Fibroblast of villous mesenchyme (primary cell): ENCODE results near the gene C2CD5. TPM values are rescaled to one million over a fixed set of nuclear protein-coding genes. Genes with fewer than 3 reads are reported as not detected.

ENCODE experiments used
- DNase-seq: peaks from one replicate; pipeline ENCODE4 v3.0.0-alpha.2; 2010; ENCODE audit warnings: low read depth
- H3K4me3 ChIP-seq: 2 replicates; pipeline ENCODE4 v1.5.1; 2011; ENCODE audit warnings: low read depth, mild to moderate bottlenecking, low read length
- total RNA-seq: library from RNA; depleted of rRNA; stranded (reverse); fragments of >200 nt; gene quantifications from 2 replicates; pipeline ENCODE4 v1.2.3, GENCODE V29; 2012
- TF ChIP-seq, protein P1 (sequence below): IDR thresholded peaks from 2 replicates; pipeline ENCODE4 v1.5.1; 2012; ENCODE audit warnings: low read depth, mild to moderate bottlenecking, low read length; ENCODE audit not compliant: insufficient read depth

Gene C2CD5
- total RNA-seq = 18.4 and 22.0 TPM in 2 replicates

DNA sequence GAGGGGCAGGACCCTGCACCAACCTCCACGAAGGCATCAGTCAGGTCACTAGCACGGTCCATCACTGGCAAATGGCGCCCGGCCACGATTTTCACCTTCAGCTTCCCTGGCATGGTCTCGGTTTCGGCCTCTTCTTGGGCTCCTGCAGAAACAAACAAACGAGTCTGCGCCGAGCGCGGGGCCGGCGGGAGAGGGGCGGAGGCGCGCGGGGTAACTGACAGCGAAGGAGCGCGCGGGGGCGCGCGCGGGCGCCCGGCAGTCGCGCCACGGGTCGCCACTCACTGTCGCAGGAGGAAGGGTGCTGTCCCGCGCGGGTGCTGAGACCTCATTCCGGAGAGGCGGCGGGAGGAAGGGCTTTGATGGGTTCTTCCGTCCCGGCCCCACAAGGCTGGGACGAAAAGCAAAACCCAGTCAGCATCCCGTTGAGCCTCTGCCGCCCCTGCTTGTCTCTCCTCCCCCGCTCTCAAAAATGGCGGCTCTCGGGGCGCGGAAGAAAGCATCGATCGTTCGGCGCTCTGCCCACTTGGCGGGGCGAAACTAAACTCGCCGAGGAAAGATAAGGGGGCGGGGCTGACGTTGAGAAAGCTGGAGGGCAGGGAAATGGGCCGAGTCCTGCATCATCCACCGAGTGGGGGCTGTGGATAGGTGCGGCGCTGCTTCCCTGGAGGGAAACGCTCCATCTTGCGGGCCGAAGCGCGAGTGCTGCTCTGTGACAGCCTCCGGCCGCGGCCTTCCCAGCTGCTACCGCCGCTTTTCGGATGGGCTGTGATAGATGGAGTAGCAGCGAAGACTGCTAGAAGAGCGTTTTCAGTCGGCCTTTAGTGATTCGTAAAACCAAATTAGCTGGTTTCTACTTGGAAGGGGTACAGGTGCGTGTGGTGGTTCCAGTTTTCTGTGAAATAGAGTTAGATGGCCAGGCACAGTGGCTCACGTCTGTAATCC is at the start of gene C2CD5:
TSS of gene C2CD5 (minus strand) at position 505 of the 942 bp plus-strand sequence. CDS start at position 113, 392 bp downstream.
- TF ChIP-seq, protein P1, sequence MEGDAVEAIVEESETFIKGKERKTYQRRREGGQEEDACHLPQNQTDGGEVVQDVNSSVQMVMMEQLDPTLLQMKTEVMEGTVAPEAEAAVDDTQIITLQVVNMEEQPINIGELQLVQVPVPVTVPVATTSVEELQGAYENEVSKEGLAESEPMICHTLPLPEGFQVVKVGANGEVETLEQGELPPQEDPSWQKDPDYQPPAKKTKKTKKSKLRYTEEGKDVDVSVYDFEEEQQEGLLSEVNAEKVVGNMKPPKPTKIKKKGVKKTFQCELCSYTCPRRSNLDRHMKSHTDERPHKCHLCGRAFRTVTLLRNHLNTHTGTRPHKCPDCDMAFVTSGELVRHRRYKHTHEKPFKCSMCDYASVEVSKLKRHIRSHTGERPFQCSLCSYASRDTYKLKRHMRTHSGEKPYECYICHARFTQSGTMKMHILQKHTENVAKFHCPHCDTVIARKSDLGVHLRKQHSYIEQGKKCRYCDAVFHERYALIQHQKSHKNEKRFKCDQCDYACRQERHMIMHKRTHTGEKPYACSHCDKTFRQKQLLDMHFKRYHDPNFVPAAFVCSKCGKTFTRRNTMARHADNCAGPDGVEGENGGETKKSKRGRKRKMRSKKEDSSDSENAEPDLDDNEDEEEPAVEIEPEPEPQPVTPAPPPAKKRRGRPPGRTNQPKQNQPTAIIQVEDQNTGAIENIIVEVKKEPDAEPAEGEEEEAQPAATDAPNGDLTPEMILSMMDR = peak; percentile 37
- H3K4me3 ChIP-seq = peak within 1 kb of the TSS; percentile 96
- peak; percentile 98 for DNase-seq

- H3K4me3 ChIP-seq = no peak overlapping the region
- TF ChIP-seq, protein P1 = no peak
- no peak for DNase-seq
Measured at GRCh38 chr12:22593864-22594263, 49.5 kb upstream of the C2CD5 start.

DNA sequence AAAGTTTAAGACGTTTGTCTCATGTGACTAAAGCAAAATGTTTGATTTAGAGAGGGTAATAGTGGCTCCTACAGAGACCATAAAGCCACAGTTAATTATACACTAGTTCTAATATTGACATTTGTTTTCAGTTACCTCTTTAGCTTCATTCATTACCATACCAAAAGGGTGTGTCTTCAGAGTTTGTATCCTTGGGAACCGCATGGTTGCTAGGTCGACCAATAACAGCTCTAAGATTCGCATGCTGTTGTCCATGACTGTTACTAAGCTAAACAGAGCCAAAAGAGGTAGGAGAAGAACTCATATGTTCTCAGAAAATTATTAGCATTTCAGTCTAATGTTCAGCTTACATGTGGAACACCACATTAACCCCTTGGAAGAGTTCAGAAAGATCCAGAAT is 44.5 kb upstream of the C2CD5 start:
- no peak overlapping the region for H3K4me3 ChIP-seq
- DNase-seq = no peak
- TF ChIP-seq, protein P1 = no peak

- no peak overlapping the region for H3K4me3 ChIP-seq
- TF ChIP-seq, protein P1 = no peak
- no peak for DNase-seq
Measured at GRCh38 chr12:22578328-22578727, 34.0 kb upstream of the C2CD5 start.

GRCh38 chr12:22577667-22578066 is 33.3 kb upstream of the C2CD5 start:
- DNase-seq = no peak
- H3K4me3 ChIP-seq = no peak overlapping the region
- TF ChIP-seq, protein P1 = no peak

GRCh38 chr12:22576473-22576872 is 32.1 kb upstream of the C2CD5 start:
- H3K4me3 ChIP-seq = no peak overlapping the region
- DNase-seq = no peak
- TF ChIP-seq, protein P1 = no peak

GRCh38 chr12:22576065-22576464 is 31.7 kb upstream of the C2CD5 start:
- DNase-seq = no peak
- TF ChIP-seq, protein P1 = no peak
- H3K4me3 ChIP-seq = no peak overlapping the region
